ENCODE data around the gene DYNLT3. TPM values are rescaled to one million over a fixed set of nuclear protein-coding genes. Genes with fewer than 3 reads are reported as not detected.

The DYNLT3 gene
- polyA plus RNA-seq, 1 experiment: 11.3 TPM

DNA sequence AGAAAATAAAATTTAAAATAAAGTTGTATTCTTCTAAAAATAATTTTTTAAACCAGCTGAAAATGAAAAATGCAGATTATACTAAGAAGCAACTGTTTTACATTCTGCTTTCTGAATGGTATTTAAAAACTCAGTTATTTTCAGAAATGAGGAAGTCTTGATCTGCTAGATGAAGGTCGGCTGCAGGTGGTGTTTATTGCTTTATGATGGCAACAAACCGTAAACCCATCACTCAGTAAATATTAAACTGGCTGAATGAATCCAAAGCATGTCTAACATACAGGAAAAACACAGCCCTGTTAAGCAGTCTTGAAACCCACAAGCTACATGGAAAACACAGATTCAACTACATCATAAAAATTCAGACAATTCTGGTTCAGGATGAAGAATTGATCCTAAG, 29.3 kb downstream of the DYNLT3 start:
- TF ChIP-seq, protein P1, sequence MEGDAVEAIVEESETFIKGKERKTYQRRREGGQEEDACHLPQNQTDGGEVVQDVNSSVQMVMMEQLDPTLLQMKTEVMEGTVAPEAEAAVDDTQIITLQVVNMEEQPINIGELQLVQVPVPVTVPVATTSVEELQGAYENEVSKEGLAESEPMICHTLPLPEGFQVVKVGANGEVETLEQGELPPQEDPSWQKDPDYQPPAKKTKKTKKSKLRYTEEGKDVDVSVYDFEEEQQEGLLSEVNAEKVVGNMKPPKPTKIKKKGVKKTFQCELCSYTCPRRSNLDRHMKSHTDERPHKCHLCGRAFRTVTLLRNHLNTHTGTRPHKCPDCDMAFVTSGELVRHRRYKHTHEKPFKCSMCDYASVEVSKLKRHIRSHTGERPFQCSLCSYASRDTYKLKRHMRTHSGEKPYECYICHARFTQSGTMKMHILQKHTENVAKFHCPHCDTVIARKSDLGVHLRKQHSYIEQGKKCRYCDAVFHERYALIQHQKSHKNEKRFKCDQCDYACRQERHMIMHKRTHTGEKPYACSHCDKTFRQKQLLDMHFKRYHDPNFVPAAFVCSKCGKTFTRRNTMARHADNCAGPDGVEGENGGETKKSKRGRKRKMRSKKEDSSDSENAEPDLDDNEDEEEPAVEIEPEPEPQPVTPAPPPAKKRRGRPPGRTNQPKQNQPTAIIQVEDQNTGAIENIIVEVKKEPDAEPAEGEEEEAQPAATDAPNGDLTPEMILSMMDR (IDR thresholded peaks at IDR 0.05; ENCODE audit: insufficient read depth, low read depth, low read length): no peak
- H3K36me3 ChIP-seq (ENCODE audit: control insufficient read depth, insufficient read depth, low read length): no peaks in the 10 kb centered on the region
- ChIA-PET CTCF (interaction anchor here (1.2 kb wide), 1 partner anchor 9 kb away, joined by 3 read pairs; no protein-coding TSS in a partner anchor), POLR2A (no interaction called here)
- no peak for DNase-seq (ENCODE audit: low read depth)
- no peaks in the 10 kb centered on the region for H3K27me3 ChIP-seq (ENCODE audit: control insufficient read depth, insufficient read depth, low read length)
- no peak overlapping the region for H3K4me3 ChIP-seq (ENCODE audit: low read depth, low read length)

DNA sequence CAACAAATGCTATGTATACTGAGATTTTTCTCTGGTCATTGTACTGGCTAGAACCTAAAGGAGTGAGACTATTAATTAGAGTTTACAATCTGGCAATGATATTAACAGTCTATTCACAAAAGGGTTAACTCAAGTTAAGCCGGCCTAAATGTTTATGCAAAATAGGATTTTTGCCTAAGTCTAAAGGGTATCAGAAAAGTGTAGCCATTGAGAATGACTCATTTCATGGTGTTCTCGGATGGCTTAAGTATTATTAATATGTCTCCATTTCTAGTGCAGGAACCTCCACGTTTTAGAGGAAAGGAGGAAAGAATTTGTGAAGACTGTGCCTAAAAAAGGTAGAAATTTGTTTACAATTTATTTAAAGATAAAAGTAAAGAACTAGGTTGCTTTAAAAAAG, 29.8 kb downstream of the DYNLT3 start:
- TF ChIP-seq, protein P1 (IDR thresholded peaks at IDR 0.05; ENCODE audit: insufficient read depth, low read depth, low read length): no peak
- DNase-seq (ENCODE audit: low read depth): no peak
- CTCF ChIA-PET: interaction anchor here (1.2 kb wide), 1 partner anchor 10 kb away, joined by 3 read pairs; no protein-coding TSS in a partner anchor
- H3K4me3 ChIP-seq (ENCODE audit: low read depth, low read length): no peak overlapping the region
- POLR2A ChIA-PET: no interaction called here
- no peaks in the 10 kb centered on the region for H3K36me3 ChIP-seq (ENCODE audit: control insufficient read depth, insufficient read depth, low read length)
- H3K27me3 ChIP-seq (ENCODE audit: control insufficient read depth, insufficient read depth, low read length): no peaks in the 10 kb centered on the region

DNA sequence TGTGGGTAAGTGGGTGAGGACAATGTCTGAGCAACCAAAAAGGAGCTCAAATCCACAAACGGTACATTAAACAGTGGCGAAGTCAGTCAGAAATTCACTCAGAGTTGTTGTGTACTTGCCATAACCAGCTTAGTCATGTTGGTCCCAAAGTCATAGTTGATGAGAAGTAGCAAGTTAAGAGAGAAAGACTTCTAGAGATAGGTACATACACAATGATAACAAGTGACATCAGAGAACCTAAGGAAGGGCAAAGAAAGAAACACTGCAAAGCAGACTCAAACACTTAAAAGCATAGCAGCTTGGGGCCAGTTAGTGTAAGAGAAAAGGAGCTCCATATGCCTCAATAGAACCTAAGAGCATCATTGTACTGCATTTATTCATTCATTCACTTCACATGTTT, 30.2 kb downstream of the DYNLT3 start:
- TF ChIP-seq, protein P1 (IDR thresholded peaks at IDR 0.05; ENCODE audit: insufficient read depth, low read depth, low read length): no peak
- no peak for DNase-seq (ENCODE audit: low read depth)
- Histone ChIP-seq H3K27me3 (ENCODE audit: control insufficient read depth, insufficient read depth, low read length) (no peaks in the 10 kb centered on the region), H3K36me3 (ENCODE audit: control insufficient read depth, insufficient read depth, low read length) (no peaks in the 10 kb centered on the region), H3K4me3 (ENCODE audit: low read depth, low read length) (no peak overlapping the region)
- CTCF ChIA-PET: no interaction called here
- POLR2A ChIA-PET: no interaction called here

DNA sequence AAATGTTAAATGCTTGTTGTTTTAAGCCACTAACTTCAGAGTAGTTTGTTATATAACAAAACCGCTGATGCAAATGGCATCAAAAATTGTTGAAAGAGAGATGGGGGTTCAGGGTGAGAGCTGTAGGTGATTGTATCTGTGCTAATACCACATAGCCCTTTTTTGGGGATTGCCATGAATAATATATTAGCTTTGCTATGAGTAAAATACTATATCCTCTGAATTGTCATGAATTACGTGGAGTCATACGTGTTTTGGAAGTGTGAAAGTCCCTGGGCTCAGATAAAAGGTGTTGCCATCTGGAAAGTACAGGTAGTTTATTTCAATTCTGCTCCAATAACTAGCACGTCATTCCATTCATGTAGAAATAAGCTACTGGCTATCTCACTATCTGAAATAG, 30.6 kb downstream of the DYNLT3 start:
- ChIA-PET CTCF (interaction anchor here (1.2 kb wide), 1 partner anchor 8 kb away, joined by 4 read pairs; no protein-coding TSS in a partner anchor), POLR2A (no interaction called here)
- TF ChIP-seq, protein P1 (IDR thresholded peaks at IDR 0.05; ENCODE audit: insufficient read depth, low read depth, low read length): no peak
- H3K4me3 ChIP-seq (ENCODE audit: low read depth, low read length): no peak overlapping the region
- no peak for DNase-seq (ENCODE audit: low read depth)
- no peaks in the 10 kb centered on the region for H3K36me3 ChIP-seq (ENCODE audit: control insufficient read depth, insufficient read depth, low read length)
- H3K27me3 ChIP-seq (ENCODE audit: control insufficient read depth, insufficient read depth, low read length): no peaks in the 10 kb centered on the region

DNA sequence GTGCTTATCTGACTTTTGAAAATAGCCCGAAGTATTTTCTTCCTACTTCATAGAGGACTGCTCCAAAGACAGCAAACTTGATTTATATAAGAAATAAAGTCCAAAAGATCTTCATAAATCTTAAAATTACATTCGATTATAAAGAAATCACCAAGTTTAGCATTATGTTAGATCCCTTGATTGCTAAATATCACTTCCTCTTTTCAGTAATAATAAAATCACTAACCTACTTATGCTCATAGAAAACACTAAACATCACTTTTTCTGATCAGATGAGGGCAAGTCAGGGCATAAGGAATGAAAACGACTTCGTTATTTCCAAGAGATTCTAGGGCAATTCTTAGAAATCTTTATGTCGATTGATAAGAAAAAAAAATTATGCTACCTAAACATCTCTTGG, 32.0 kb downstream of the DYNLT3 start:
- no peak overlapping the region for H3K4me3 ChIP-seq (ENCODE audit: low read depth, low read length)
- TF ChIP-seq, protein P1 (IDR thresholded peaks at IDR 0.05; ENCODE audit: insufficient read depth, low read depth, low read length): no peak
- ChIA-PET POLR2A (no interaction called here), CTCF (no interaction called here)
- no peaks in the 10 kb centered on the region for H3K36me3 ChIP-seq (ENCODE audit: control insufficient read depth, insufficient read depth, low read length)
- no peak for DNase-seq (ENCODE audit: low read depth)
- H3K27me3 ChIP-seq (ENCODE audit: control insufficient read depth, insufficient read depth, low read length): no peaks in the 10 kb centered on the region

All from BJ (cell line).